IMR-90 (cell line): ENCODE data around the gene SDC4. TPM values are rescaled to one million over a fixed set of nuclear protein-coding genes. Genes with fewer than 3 reads are reported as not detected.

Source experiments
- ELK1 ChIP-seq: fragments of 150-350 bp; IDR thresholded peaks from 2 replicates; pipeline ENCODE4 v1.6.1; 2016; ENCODE audit warnings: low read depth, mild to moderate bottlenecking, low read length, moderate library complexity, borderline replicate concordance
- RCOR1 ChIP-seq: IDR thresholded peaks from 2 replicates; pipeline ENCODE4 v1.6.1; 2012; ENCODE audit warnings: mild to moderate bottlenecking, low read length, improper control_type of control experiment; ENCODE audit not compliant: insufficient replicate concordance
- RFX5 ChIP-seq: IDR thresholded peaks from 2 replicates; pipeline ENCODE4 v1.8.0; 2012; ENCODE audit warnings: low read depth, mild to moderate bottlenecking, low read length, moderate library complexity
- polyA plus RNA-seq, 3 experiments: library from polyadenylated mRNA; depleted of rRNA; stranded (reverse); fragments of >200 nt; gene quantifications; 2 replicates each; pipeline ENCODE4 v1.2.3, GENCODE V29; 2012; ENCODE audit warnings: low replicate concordance in 1 of 3
- total RNA-seq: library from RNA; depleted of rRNA; stranded (reverse); fragments of >200 nt; gene quantifications from 2 replicates; pipeline ENCODE4 v1.2.3, GENCODE V29; 2012
- TF ChIP-seq, protein P1 (sequence below): fragments of 150-350 bp; IDR thresholded peaks from 2 replicates; pipeline ENCODE4 v1.6.1; 2017; ENCODE audit warnings: mild to moderate bottlenecking, antibody characterized with exemption, low read length, low read depth

The SDC4 gene
- total and polyA plus RNA-seq, 2 of the 4 experiments (the other 2 are of a cell fraction): 203 to 265 TPM

DNA sequence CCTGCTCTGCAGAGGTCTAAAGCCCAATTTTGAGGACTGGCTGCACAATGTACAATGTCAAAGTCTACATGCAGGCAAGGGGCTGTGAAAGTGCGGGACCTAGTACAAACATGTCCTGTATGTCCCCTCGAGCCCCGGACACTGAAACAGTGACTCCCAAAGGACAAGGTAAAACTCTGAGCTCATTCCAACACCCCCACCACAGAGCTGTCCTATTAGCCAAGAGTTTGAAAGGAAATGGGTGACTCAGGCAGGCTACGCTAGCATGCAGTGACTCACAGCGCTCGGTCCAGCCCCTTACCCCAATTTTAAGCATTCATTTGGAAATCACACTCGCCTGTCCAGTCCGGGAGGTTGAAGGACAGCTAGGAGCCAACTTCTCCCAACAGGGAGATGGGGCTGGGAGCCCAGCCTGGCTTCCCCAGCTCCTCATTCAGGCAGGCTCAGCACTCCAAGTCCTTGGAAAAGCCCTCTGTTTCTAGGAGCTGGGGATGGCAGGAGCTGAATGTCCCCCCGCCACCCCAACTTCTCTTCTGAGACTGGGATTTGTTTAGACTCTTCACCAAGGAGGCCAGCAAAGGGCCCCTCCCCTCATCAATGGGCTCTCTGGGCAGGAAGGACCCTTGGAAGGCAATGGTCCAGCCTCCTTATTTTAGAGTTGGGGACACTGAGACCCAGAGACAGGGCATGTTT, 3.9 kb downstream of the SDC4 start (continued):
- TF ChIP-seq RCOR1: no peak
- no peak for TF ChIP-seq RFX5
- TF ChIP-seq, protein P1, sequence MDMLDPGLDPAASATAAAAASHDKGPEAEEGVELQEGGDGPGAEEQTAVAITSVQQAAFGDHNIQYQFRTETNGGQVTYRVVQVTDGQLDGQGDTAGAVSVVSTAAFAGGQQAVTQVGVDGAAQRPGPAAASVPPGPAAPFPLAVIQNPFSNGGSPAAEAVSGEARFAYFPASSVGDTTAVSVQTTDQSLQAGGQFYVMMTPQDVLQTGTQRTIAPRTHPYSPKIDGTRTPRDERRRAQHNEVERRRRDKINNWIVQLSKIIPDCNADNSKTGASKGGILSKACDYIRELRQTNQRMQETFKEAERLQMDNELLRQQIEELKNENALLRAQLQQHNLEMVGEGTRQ: no peak
- TF ChIP-seq ELK1: no peak
